T-helper 2 cell (primary cell): ENCODE data around the gene VNN1.
"Not testable (repeated sequence)": the region's sequence is repeated elsewhere in the genome, so short reads cannot be mapped to it uniquely, and the experiment has no call there.

Source experiments
- DNase-seq, 5 experiments: peaks; one replicate each; pipeline versions ENCODE4 v3.0.0 to v3.0.0-alpha.2; 2012 to 2022

VNN1 gene

DNA sequence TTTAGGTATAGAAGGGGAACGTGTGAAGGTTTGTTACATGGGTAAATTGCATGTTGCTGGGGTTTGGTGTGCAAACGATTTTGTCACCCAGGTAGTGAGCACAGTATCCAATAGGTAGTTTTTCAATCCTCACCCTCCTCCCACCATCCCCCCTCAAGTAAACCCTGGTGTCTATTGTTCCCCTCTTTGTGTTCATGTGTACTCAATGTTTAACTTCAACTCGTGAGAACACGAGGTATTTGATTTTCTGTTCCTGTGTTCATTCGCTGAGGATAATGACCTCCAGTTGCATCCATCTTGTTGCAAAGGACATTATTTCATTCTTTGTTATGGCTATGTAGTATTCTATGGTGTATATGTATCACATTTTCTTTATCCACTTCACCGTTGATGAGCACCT is 11.6 kb upstream of the VNN1 start:
- no peak for DNase-seq

DNA sequence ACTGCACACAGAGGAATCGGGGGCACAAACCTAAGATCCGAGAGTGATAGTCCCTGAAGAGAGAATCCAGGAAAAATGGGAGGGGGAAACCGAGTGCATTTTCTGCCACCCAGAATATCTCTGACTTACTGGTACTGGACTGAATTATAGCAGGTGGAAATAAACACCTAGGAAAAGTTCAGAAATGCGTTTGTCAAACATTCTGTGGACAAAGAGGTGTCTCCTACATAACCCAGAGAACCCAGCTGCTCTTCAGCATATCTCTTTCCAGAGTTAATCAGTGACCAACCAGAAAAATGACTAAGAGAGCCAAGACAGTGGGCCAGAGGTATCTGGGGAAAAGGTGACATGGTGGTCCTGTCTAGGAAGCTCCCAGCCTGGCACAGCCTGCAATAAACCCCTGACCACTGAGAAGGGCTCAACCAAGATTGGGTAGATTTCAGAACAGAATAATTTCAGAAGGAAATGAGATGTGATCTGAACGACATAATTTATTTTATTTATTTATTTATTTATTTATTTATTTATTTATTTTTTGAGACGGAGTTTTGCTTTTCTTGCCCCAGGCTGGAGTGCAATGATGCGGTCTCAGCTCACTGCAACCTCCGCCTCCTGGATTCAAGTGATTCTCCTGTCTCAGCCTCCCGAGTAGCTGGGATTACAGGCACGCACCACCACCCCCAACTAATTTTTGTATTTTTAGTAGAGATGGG is 6.0 kb upstream of the VNN1 start:
- DNase-seq, result no peak

DNA sequence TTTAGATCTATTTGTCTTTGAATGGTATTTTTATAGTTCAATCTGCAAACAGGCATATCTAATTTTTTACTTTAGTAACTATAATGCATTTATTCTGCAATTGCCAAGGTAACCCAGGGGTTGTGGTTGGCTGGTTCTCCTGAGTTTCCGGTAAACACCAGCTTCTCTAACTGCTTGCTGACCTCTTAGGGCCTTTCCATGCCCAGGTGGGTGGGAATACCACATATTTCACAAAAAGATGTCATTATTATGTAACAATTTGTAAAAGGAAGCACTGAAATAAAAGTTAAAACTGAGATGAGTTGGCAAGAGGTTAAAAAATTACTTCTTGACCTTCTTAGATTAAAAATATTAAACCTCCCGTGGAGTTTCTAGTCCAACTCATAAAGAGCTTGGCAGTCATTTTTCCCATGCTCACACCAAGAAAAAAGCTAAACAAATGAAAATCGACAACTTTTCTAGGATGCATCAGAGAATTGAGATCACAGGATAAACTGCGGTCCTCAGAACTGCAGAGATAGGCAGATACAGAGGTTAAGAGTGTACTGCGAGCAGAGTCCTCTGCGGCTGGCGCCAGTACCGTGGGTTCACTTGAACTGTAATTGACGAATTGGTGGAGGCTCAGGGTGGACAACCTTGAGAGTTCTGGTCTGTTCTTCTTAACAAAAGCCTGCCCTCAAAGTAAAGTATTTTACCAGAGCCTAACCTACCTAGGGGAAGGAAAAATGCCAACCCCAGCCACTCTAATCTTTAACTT is 2.2 kb upstream of the VNN1 start:
- DNase-seq, result no peak

DNA sequence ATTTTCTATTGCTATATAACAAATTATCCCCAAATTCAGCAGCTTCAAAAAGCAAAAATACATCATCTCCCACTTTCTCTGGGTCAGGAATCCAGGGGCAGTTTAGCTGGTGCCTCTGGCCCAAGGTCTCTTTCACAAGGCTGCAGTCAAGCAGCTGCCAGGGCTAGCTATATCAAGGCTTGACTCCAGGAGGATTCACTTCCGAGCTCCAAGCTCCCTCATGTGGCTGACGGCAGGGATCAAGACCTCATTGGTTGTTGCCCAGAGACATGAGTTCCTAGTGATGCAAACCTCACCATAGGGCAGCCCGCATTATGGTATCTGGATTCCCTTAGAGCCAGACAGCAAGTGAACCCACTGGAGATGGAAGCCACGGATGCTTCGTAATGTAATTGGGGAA is 1.3 kb upstream of the VNN1 start:
- DNase-seq, result no peak

DNA sequence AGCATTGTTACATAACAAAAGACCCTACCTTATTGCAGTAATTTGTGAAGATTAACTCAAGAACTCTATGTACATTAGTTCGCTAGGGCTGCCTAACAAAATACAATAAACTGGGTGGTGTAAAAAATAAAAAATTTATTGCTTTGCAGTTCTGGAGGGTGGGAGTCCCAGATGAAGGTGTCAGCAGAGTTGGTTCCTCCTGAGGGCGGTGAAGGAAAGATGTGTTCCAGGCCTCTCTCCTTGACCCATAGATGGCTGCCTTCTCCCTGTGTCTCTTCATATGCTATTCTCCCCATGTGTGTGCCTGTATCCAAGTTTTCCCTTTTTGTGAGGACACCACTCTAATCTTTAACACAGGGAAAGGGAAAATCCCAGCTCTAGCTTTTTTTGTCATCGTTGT is 305 bp upstream of the VNN1 start:
- no peak for DNase-seq

DNA sequence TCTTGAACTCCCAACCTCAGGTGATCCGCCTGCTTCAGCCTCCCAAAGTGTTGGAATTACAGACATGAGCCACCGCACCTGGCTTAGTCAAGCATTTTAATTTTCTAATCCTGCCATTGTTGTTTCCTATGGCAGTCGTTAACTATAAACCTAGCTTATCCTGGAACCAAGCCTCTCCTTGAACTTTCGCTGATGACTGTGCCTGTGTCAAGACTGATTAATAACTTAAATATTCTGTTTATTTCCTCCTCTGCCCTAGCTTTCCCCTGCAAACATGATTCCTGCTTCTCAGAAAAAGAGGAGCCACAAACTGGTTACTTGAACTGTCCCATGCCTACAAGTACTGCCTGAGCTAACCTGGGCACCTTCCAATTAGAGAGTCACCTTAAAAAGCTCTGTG is 1.5 kb downstream of the VNN1 start:
- no peak for DNase-seq

DNA sequence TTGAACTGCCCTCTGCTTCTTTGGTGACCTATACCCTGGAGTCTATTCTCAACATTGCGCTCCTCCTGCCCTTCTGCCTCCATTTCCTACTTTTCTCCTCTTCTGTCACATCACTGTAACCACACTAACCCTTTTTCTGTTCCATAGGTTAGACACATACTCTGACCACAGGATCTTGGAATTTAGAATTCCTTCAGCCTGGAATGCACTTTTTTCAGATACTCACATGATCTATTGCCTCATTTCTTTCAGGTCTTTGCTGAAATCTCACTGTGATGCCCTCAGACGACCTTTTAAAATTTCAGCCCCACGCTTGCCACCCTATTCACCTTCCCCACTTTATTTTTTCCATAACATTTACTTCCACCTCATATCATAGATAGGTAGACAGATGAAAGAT is 5.1 kb downstream of the VNN1 start:
- no peak for DNase-seq

DNA sequence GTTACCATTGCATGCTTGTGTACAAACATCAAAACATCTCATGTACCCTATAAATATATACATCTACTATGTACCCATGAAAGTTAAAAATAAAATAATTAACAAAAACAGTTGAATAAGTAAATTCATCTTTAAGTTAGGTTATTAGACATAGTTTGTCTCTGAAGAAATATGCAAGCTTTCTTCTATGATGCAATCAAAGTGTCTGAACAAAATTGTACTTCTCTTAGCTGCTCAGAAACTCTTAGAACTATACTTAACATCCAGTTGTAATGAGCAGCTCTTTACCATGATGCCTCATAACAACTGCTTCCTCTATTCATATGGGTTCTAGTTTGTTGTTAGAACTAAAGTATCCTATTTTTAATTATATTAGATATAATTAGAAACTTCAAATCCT is 5.9 kb downstream of the VNN1 start:
- no peak for DNase-seq

DNA sequence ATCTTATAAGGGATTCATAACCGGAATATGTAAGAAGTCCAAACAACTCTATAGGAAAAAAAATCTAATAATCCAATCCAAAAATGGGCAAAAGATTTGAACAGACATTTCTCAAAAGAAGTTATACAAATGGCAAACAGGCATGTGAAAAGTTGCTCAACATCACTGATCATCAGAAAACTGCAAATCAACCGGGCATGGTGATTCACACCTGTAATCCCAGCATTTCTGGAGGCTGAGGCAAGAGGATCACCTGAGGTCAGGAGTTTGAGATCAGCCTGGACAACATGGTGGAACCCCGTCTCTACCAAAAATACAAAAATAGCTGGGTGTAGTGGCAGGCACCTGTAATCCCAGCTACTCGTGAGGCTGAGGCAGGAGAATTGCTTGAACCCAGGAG is 7.1 kb downstream of the VNN1 start:
- DNase-seq, result not testable (repeated sequence)

DNA sequence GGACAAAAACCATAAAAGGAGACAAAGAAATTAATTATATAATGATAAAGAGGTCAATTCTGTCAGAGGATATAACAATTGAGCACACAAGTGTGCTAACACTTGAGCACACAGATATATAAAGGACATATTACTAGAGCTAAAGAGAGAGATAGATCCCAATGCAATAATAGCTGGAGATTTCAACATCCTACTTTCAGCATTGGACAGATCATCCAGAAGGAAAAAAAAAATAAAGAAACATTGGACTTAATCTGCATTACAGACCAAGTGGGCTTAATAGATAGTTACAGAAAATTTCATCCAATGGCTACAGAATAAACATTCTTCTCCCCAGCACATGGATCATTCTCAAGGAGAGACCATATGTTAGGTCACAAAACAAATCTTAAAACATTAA is 9.9 kb downstream of the VNN1 start:
- DNase-seq, result no peak

DNA sequence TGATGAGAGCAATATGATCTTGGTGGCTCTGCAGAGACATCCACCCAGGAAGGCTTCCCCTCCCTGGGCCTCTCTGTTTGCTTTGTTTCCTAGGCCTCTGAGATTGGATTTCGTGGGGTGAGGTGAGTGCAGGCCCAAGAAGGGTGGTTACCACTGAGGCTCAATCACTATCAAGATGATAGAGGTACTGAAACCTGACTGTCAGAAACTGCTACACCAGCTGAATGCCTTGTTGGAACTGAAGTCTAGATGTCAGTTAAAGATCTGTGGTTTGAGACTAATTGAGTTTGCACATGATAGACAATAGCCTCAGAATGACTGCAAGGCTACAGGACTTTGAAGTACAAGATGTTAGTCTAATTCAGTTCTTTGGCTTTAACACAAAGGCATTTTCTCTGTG is 15.2 kb downstream of the VNN1 start:
- peak in 1 of 5 experiments; percentile 95 for DNase-seq

DNA sequence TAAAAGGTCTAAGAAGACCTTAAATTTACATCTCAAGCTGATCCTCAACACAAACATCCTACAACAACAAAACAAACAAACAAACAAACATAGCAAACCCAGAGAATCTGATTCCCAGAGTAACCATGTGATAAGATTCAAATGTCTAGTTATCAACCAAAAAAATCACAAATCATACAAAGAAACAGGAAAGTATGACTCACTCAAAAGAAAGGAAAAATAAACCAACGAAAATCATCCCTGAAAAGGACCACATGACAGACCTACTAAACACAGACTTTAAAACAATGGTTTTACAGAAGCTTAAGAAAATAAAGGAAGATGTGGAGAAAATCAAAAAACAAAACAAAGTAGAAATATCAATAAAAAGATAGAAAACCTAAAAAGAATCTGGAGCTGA is 18.1 kb downstream of the VNN1 start:
- no peak for DNase-seq

DNA sequence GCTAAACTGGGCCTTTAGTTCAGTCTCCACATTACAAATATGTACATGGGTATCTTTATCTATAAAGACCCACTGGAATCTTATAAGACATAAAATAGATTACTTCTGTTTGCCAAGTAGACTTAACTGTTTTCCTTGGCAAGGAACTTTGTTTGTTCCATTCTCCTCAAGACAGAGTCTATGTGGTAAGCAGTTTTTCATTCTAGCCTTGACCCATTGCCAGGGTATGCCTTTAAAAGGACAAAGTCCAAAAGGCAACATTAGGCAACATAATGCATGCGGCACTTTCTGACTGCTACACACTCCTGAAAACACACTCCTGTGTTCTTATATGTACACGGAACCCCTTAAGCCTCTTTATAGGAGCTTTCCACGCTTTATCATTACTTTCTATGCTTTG is 20.4 kb downstream of the VNN1 start:
- DNase-seq, result no peak

DNA sequence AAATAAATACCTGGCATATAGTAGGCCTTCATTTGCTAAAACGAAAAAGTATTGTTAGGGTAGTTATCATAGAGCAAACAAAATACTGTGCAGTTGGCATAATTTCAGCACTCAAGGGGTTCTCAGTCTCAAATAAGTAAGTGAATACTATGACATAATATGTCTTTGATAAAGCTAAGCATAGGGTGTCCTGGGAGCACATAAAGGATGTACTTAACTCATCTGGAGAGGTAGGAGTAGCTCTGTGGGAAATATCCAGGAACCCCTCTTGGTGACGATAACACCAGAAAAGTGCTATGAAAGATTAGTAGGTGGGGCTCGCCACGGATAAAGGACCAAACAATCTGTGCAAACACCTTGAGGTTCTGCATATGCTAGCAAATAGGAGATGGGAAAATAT is 23.2 kb downstream of the VNN1 start:
- DNase-seq, result no peak

DNA sequence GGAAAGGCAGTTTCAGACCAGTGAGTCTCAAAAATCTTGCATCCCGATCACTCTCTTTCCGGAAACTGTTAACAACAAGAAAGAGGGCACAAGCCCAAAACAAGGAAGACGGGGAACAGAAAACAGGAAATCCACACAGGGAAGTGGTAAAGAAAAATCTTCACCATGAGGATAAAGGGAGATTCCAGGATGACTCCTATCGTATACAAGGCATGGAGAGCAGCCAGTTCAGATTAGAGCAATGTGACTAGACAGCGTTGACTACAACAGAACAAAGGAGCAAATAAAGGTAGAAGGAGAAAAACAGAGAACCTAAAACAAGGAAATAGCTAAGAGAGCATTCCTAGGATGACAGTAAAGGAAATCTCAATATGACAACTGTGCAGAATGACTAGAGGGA is 26.5 kb downstream of the VNN1 start:
- DNase-seq, result no peak

DNA sequence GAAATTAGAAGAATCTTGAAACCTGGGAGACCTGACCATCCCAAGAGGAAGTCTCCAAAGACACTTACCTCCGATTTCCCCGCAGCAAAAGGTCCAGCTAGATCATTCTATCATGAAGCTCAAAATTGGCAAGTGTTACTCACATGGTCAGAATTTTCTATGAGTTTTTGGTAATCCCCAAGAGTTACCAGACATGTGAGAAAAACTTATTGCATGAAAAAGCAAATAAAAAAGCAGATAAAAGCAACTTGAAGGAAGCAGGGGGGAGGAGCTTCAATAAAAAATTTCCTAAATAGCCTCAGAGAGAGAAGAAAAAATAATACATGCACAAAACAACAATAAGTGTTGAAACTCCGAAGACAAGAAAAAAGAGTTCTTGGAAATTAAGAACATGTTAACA is 27.3 kb downstream of the VNN1 start:
- DNase-seq, result no peak

DNA sequence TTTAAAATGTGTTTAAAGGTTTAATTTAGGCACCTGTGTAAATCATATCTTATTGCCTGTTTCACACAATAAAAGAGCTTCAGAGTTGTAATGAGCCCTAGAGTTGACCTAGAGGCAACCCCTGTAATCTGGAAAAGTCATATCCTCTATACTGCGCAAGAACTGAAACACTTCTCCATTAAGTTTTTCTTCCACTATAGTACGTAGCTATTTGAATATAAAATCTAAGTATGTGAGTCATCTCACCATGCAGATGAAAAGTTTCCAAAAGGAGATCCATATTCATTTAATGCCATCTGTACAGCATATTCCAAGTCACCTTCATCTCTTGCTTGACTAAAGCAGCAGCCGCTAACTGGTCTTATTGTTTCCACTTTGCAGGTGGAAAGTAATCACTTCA is 28.8 kb downstream of the VNN1 start:
- no peak for DNase-seq

DNA sequence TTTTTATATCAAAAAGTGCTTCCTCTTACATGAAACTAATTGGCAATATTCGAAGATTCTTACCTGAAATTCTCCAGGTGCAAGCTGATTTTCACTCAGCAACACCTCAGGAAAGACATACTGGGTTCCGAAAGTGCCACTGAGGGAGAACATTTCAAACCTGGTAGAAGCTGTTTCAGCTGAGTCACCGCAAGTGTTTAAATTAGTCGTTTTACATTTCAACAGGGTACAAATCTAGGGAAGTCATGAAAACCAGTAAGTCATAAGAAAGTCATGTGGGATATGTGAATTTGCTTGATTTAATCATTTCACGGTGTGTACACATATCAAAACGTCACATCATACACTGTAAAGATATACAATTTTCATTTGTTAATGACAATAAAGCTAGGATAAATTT is 29.6 kb downstream of the VNN1 start:
- DNase-seq, result no peak

DNA sequence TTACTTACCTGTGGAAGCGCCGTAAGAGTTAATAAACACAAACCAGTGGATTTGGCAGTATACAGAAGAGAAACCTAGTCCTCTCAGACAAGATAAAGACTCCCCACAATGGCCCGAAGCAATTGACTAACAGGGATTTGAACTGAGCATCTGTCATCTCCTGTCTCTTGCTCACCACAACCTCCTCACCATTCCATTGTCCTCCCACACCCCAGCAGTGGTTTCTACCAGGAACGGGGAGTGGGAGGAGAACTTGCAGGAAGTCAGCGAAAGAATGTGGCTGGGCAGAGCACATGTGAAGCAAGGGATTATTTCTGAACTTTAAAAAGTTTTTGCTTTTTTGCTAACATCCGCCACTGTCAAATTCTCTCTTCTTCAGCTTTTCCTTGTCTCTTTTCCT is 30.3 kb downstream of the VNN1 start:
- DNase-seq, result no peak

DNA sequence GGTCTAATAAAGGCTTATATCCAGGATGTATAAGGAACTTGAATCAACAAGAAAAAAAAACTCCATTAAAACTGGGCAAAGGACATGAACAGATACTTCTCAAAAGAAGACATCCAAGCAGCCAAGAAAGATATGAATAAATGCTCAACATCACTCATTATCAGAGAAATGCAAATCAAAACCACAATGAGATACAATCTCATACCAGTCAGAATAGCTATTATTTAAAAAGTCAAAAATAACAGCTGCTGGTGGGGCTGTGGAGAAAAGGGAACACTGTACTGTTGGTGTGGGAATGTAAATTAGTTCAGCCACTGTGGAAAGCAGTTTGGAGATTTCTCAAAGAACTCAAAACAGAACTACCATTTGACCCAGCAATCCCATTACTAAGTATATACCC is 34.8 kb downstream of the VNN1 start:
- DNase-seq, result peak in 1 of 5 experiments; percentile 77

DNA sequence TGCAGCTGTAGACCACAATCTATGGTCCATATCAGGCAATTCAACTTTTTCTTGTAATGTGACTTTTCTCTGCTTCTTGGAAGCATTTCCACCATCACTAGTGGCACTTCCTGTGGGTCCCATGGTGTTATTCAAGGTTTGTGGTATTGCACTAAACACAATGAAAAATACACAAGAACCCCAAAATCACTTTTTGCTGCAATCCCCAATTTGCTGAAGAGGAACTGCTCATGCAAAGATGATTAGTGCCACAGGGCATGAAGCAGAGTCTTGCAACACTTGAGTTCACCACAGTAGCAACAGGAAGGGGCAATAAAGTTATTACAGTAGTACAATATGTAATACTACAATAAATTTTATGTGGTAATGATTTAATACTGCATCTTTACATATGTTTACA is 38.1 kb downstream of the VNN1 start:
- peak in 1 of 5 experiments; percentile 59 for DNase-seq

DNA sequence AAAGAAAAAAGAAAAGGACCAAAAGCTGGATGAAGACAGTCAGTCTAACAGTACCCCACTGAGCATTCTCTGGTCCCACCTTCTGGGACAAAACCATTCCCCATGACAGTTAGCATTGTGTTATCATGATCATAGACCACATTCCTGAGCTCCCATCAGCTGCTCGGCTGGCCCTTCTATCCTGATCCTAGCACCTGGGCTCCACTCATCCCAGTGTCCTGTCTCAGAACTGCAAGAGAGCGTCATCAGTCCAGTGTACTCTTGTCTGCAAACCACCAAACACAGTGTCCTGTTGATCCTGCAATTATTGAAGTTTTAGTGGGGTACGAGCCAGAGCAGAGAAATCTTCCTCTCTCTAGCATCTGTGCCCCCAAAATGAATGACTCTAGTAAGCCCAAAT is 38.9 kb downstream of the VNN1 start:
- DNase-seq, result no peak

DNA sequence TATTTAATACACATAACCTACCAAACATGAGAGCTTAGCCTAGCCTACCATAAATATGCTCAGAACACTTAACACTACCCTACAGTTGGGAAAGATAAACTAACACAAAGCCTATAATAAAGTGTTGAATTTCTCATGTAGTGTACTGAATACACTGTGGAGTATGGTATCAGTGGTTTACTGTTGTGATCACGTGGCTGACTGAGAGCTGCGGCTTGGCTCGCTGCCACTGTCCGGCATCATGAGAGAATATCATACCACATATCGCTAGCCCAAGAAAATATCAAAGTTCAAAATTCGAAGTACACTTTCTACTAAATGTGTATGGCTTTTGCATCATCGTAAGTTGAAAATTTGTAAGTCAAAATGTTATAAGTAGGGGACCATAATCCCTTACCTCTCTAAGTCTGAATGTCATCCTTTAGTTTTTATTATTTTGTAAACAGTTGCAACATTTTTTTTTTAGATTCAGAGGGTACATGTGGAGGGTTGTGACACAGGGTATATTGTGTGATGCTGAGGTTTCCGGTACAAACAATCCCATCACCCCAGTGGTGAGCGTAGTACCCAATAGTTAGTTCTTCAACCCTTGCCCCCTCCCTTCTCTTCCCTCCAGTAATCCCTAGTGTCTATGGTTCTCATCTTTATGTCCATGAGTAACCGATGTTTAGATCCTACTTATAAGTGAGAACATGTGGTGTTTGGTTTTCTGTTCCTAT is 40.3 kb downstream of the VNN1 start:
- DNase-seq, result no peak

DNA sequence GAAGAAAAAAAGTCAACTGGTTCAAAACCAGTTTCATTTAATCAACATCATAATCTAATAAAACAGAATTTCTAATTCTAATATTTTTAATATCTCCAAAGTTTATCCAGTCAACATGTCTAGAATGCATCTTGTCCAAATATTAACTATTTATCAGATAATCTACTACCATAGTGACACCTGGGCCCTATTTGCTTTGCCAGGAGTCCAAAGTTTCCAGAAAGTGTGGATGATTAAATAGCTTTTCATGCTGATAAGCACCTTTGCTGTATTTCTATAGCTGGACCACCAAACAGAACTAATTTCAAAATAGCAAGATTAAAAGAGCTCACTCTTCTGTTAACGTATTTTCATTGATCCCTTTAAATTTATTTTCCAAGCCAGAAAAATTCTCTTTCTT is 42.6 kb downstream of the VNN1 start:
- no peak for DNase-seq
